HFF-Myc (cell line): ENCODE measurements around the gene PDIA6.

Source experiments
- DNase-seq: peaks from one replicate; pipeline ENCODE4 v3.0.0-alpha.2; 2011; ENCODE audit warnings: low read depth; ENCODE audit errors: extremely low read depth
- H3K4me3 ChIP-seq: replicated peaks from 2 replicates; pipeline ENCODE4 v1.5.1; 2011; ENCODE audit warnings: low read depth, mild to moderate bottlenecking, control low read depth, low read length
- CTCF ChIP-seq: IDR thresholded peaks from 2 replicates; pipeline ENCODE4 v1.5.1; 2012; ENCODE audit warnings: mild to moderate bottlenecking, low read depth, low read length, control low read depth; ENCODE audit errors: missing control alignments

The PDIA6 gene

GRCh38 chr2:10833021-10833420 is 20.4 kb upstream of the PDIA6 start:
- no peak for TF ChIP-seq CTCF
- no peak for DNase-seq
- H3K4me3 ChIP-seq, result no peak overlapping the region

- peak; percentile 95 for TF ChIP-seq CTCF
Measured at GRCh38 chr2:10832203-10832936, 19.8 kb upstream of the PDIA6 start.

GRCh38 chr2:10831400-10831985 is 18.9 kb upstream of the PDIA6 start:
- no peak for TF ChIP-seq CTCF
- no peak for DNase-seq
- H3K4me3 ChIP-seq, result no peak overlapping the region

More at GRCh38 chr2:10832203-10832936, 19.8 kb upstream of the PDIA6 start:
- no peak overlapping the region for H3K4me3 ChIP-seq
- peak; percentile 48 for DNase-seq

GRCh38 chr2:10830641-10831399 is 18.2 kb upstream of the PDIA6 start:
- no peak for TF ChIP-seq CTCF
- DNase-seq, result no peak
- H3K4me3 ChIP-seq, result no peak overlapping the region

GRCh38 chr2:10830203-10830602 is 17.6 kb upstream of the PDIA6 start:
- DNase-seq, result no peak
- H3K4me3 ChIP-seq, result no peak overlapping the region
- TF ChIP-seq CTCF, result no peak

- H3K4me3 ChIP-seq, result no peak overlapping the region
- TF ChIP-seq CTCF, result no peak
- DNase-seq, result no peak
Measured at GRCh38 chr2:10829299-10829698, 16.7 kb upstream of the PDIA6 start.
